HG03103 (cell line): Measurements from ENCODE around the gene OPHN1.
"Not testable (repeated sequence)": the region's sequence is repeated elsewhere in the genome, so short reads cannot be mapped to it uniquely, and the experiment has no call there.

Source experiments
- ATAC-seq: cut with Tn5 transposase; IDR thresholded peaks from one replicate; pipeline ENCODE4 v1.9.1; 2021; ENCODE audit warnings: low read depth; ENCODE audit not compliant: unreplicated experiment

Gene OPHN1

GRCh38 chrX:68369559-68369958, 63.7 kb downstream of the OPHN1 start:
- ATAC-seq: no peak

- no peak for ATAC-seq
These were observed 68.0 kb downstream of the OPHN1 start for GRCh38 chrX:68365341-68365740.

GRCh38 chrX:68363984-68364383, 69.3 kb downstream of the OPHN1 start:
- ATAC-seq: no peak

GRCh38 chrX:68358679-68359078, 74.6 kb downstream of the OPHN1 start:
- no peak for ATAC-seq

GRCh38 chrX:68355629-68355920, 77.7 kb downstream of the OPHN1 start:
- ATAC-seq: no peak

GRCh38 chrX:68354879-68355628, 78.2 kb downstream of the OPHN1 start:
- no peak for ATAC-seq

- no peak for ATAC-seq
These were observed 88.3 kb downstream of the OPHN1 start for GRCh38 chrX:68345025-68345424.

- ATAC-seq: no peak
These were observed 89.7 kb downstream of the OPHN1 start for GRCh38 chrX:68343551-68343950.

GRCh38 chrX:68332201-68332731, 101.0 kb downstream of the OPHN1 start:
- no peak for ATAC-seq

- ATAC-seq: not testable (repeated sequence)
These were observed 106.5 kb downstream of the OPHN1 start for GRCh38 chrX:68326841-68327240.

GRCh38 chrX:68307769-68308168, 125.5 kb downstream of the OPHN1 start:
- ATAC-seq: no peak

GRCh38 chrX:68304602-68305001, 128.7 kb downstream of the OPHN1 start:
- no peak for ATAC-seq

- no peak for ATAC-seq
These were observed 133.4 kb downstream of the OPHN1 start for GRCh38 chrX:68299898-68300297.

- no peak for ATAC-seq
These were observed 140.8 kb downstream of the OPHN1 start for GRCh38 chrX:68292471-68292870.

- ATAC-seq: no peak
These were observed 145.2 kb downstream of the OPHN1 start for GRCh38 chrX:68288127-68288526.

GRCh38 chrX:68287419-68287818, 145.9 kb downstream of the OPHN1 start:
- ATAC-seq: no peak

GRCh38 chrX:68286980-68287379, 146.3 kb downstream of the OPHN1 start:
- no peak for ATAC-seq

GRCh38 chrX:68286076-68286475, 147.2 kb downstream of the OPHN1 start:
- ATAC-seq: no peak

GRCh38 chrX:68284281-68284904, 148.9 kb downstream of the OPHN1 start:
- ATAC-seq: no peak

GRCh38 chrX:68273887-68274286, 159.4 kb downstream of the OPHN1 start:
- ATAC-seq: no peak

- not testable (repeated sequence) for ATAC-seq
These were observed 168.5 kb downstream of the OPHN1 start for GRCh38 chrX:68264793-68265192.

GRCh38 chrX:68261060-68261672, 172.1 kb downstream of the OPHN1 start:
- ATAC-seq: no peak
